Upper lobe of left lung (tissue), 4 donors: Measurements from ENCODE around the gene ZMYM3.

Source experiments
- CTCF ChIP-seq, 6 experiments: fragments of 450-650 bp in 4 of 6; fragments of 200-600 bp in 2 of 6; sonication (generic) in 2 of 6; IDR thresholded peaks; one replicate each; pipeline ENCODE4 v1.5.1; 2016 to 2019; ENCODE audit warnings: antibody characterized with exemption in 6 of 6
- EP300 ChIP-seq, 4 donors: sonication (generic); formaldehyde crosslinking; IDR thresholded peaks; one replicate each; pipeline ENCODE4 v1.5.1; 2017; ENCODE audit warnings: antibody characterized with exemption in 4 of 4, control low read depth in 2 of 4
- POLR2AphosphoS5 ChIP-seq, 2 donors: sonication (generic); formaldehyde crosslinking; IDR thresholded peaks; one replicate each; pipeline ENCODE4 v1.5.1; 2017; ENCODE audit warnings: antibody characterized with exemption in 2 of 2

- no peak for TF ChIP-seq POLR2AphosphoS5 (IDR thresholded peaks at IDR 0.05)
- no peak for TF ChIP-seq CTCF (IDR thresholded peaks at IDR 0.05)
- no peak for TF ChIP-seq EP300 (IDR thresholded peaks at IDR 0.05)
Measured at GRCh38 chrX:71198066-71198465, 55.9 kb downstream of the ZMYM3 start.
